Lung (tissue), 12 donors: ENCODE results near the gene ANTXRL. TPM values are rescaled to one million over a fixed set of nuclear protein-coding genes. Genes with fewer than 3 reads are reported as not detected.
"Not testable (repeated sequence)": the region's sequence is repeated elsewhere in the genome, so short reads cannot be mapped to it uniquely, and the experiment has no call there.

Experiments used
- ATAC-seq: fragments of 200-7000 bp; cut with Tn5 transposase; one replicate; pipeline ENCODE4 v1.9.1; 2020; ENCODE audit warnings: moderate number of reproducible peaks; ENCODE audit not compliant: insufficient read depth, low FRiP score
- DNase-seq, 3 donors: peaks; one replicate each; pipeline ENCODE4 v3.0.0-alpha.2; 2013 to 2017
- H3K27ac ChIP-seq, 2 donors: one replicate each; pipeline ENCODE4 v1.5.1; 2013; ENCODE audit warnings: mild to moderate bottlenecking in 2 of 2, moderate library complexity in 2 of 2, control low read depth in 1 of 2, inconsistent platforms in 1 of 2, low read depth in 1 of 2, low read length in 1 of 2
- H3K27me3 ChIP-seq, 3 donors: one replicate each; pipeline ENCODE4 v1.5.1; 2013; ENCODE audit warnings: low read length in 2 of 3; ENCODE audit not compliant: control insufficient read depth in 3 of 3, insufficient read depth in 3 of 3
- H3K36me3 ChIP-seq, 4 donors: one replicate each; pipeline ENCODE4 v1.5.1; 2013; ENCODE audit warnings: low read length in 4 of 4, mild to moderate bottlenecking in 1 of 4, moderate library complexity in 1 of 4; ENCODE audit not compliant: control insufficient read depth in 4 of 4, insufficient read depth in 4 of 4
- H3K4me1 ChIP-seq, 5 donors: one replicate each; pipeline ENCODE4 v1.5.1; 2013; ENCODE audit warnings: low read length in 5 of 5, mild to moderate bottlenecking in 2 of 5, moderate library complexity in 1 of 5; ENCODE audit not compliant: control insufficient read depth in 5 of 5, insufficient read depth in 5 of 5
- H3K4me3 ChIP-seq: one replicate; pipeline ENCODE4 v1.5.1; 2013; ENCODE audit warnings: mild to moderate bottlenecking, control low read depth, moderate library complexity
- H3K9ac ChIP-seq, 2 donors: one replicate each; pipeline ENCODE4 v1.5.1; 2013; ENCODE audit warnings: low read length in 2 of 2, control low read depth in 1 of 2; ENCODE audit not compliant: insufficient read depth in 1 of 2
- H3K9me3 ChIP-seq, 4 donors: one replicate each; pipeline ENCODE4 v1.5.1; 2013; ENCODE audit warnings: low read length in 3 of 4, mild to moderate bottlenecking in 1 of 4, moderate library complexity in 1 of 4; ENCODE audit not compliant: control insufficient read depth in 4 of 4, insufficient read depth in 3 of 4
- CTCF ChIP-seq: IDR thresholded peaks from 2 replicates; pipeline ENCODE4 v1.5.1; 2012; ENCODE audit warnings: mild to moderate bottlenecking; ENCODE audit errors: control extremely low read depth, extremely low read depth
- WGBS, 2 donors: extraction: QIAGEN DNeasy Blood & Tissue Kit; methylation state at CpG; one replicate each; pipeline ENCODE4 v1.1.7; 2013; 5-methylcytosine and 5-hydroxymethylcytosine counted together
- polyA plus RNA-seq, 2 donors: library from polyadenylated mRNA; stranded (reverse); fragments of 200-250 nt; gene quantifications; one replicate each; pipeline ENCODE4 v1.2.1, GENCODE V29; 2013
- total RNA-seq, 2 donors: library from RNA; depleted of rRNA in 1 of 2; stranded (reverse); fragments of >200 nt in 1 of 2; gene quantifications; one replicate each; pipeline ENCODE4 v1.2.1, GENCODE V29; 2014 to 2021
- donor health status: control.
- donor health status: control.
- donor health status: Bipolar disorder and iron deficiency.
- donor health status: healthy.
- donor health status: DM: yes; HTN: yes; CAD: no.

ANTXRL gene
- total and polyA plus RNA-seq, 4 donors: not detected

GRCh38 chr10:46270086-46270811 lies 16.5 kb upstream of the ANTXRL start:
- Histone ChIP-seq H3K36me3 (no peaks in the 10 kb centered on the region), H3K27me3 (no peaks in the 10 kb centered on the region), H3K9me3 (no peaks in the 10 kb centered on the region), H3K27ac (no peak overlapping the region), H3K4me3 (no peak overlapping the region), H3K9ac (no peak overlapping the region), H3K4me1 (peaks cover 0 to 3% (median 0%) of the 10 kb centered on the region in 5 donors)
- 80 to 86% methylated on average over 6 to 7 of the region's 7 CpGs for WGBS, 2 donors
- DNase-seq (no peak), ATAC-seq (no peak)
- TF ChIP-seq CTCF: no peak

- not testable (repeated sequence) for H3K27me3 ChIP-seq, DNase-seq, H3K27ac ChIP-seq, ATAC-seq, H3K9ac ChIP-seq, H3K4me1 ChIP-seq, H3K4me3 ChIP-seq, H3K9me3 ChIP-seq, H3K36me3 ChIP-seq
- 94% methylated on average over 7 of the region's 7 CpGs for WGBS, 2 donors
These were observed 15.8 kb upstream of the ANTXRL start for GRCh38 chr10:46270963-46271530.

GRCh38 chr10:46271795-46272499 lies 14.8 kb upstream of the ANTXRL start:
- not testable (repeated sequence) for H3K4me1 ChIP-seq, H3K27ac ChIP-seq, H3K9ac ChIP-seq, H3K36me3 ChIP-seq, H3K27me3 ChIP-seq, H3K4me3 ChIP-seq, ATAC-seq, H3K9me3 ChIP-seq
- 48 to 65% methylated on average over 4 of the region's 4 CpGs for WGBS, 2 donors
- peak in 1 of 3 donors; percentile 12 for DNase-seq

GRCh38 chr10:46272863-46273415 lies 13.9 kb upstream of the ANTXRL start:
- Histone ChIP-seq H3K9ac (no peak overlapping the region), H3K4me3 (no peak overlapping the region), H3K36me3 (no peaks in the 10 kb centered on the region), H3K4me1 (no peaks in the 10 kb centered on the region), H3K27me3 (no peaks in the 10 kb centered on the region), H3K27ac (no peak overlapping the region), H3K9me3 (no peaks in the 10 kb centered on the region)
- WGBS, 2 donors: 66 to 84% methylated on average over 4 of the region's 4 CpGs
- TF ChIP-seq CTCF: no peak
- ATAC-seq (no peak), DNase-seq (peak in 1 of 3 donors; percentile 8)
